COLO668 (cell line): Measurements from ENCODE around the gene SLC17A2.

ENCODE experiments used
- DNase-seq: peaks from one replicate; lab custom pipeline; 2025; ENCODE audit not compliant: unreplicated experiment; lab: John Stamatoyannopoulos, UW

SLC17A2 gene

DNA sequence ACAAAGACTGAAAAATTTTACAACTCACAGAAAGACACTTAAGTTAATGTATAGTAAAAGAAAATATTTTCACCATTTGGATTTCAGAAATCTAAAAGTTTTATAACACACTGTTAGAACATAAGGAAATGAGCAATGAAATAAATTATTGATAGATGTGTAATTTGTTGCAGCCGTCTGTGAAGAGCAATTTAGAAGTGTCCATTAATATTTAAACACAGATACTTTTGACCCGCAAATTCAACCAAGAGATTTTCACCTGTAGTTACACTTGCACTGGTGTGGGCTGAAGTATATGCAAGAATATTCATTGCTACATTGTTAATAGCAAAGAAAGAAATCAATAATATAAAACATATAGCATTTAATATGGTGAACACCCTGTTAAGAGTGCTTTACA lies 41.9 kb downstream of the SLC17A2 start:
- DNase-seq: no peak

DNA sequence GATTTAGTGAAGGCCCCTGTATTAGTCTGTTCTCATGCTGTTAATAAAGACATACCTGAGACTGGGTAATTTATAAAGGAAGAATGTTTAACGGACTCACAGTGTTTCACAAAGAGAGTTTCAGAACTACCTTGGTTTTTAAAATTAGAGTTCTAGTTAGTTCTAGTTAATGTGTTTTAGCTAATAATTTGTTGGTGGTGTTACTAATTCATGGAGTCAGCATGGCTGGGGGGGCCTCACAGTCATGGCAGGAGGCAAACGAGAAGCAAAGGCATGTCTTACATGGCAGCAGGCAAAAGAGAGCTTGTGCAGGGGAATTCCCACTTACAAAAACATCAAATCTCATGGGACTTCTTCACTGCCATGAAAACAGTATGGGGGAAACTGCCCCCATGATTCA lies 44.4 kb downstream of the SLC17A2 start:
- no peak for DNase-seq

DNA sequence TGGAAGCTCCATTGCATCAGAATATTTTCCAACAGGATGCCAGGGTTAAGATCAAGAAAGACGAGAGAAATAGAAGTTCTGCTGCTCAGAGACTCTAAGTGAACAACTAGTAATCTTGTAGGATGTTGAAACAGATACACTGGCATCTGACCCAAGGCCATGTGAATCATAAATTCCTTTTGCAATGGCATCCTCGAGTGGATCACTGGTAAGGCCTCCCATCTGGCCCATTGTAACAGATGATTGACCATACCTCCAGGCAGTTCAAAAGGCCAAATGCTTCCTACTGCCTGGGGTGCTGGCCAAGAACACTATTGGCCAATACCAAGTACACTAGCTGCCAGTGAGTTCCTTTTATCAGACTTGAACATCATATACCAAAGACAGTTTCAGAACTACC lies 46.5 kb downstream of the SLC17A2 start:
- DNase-seq: no peak

DNA sequence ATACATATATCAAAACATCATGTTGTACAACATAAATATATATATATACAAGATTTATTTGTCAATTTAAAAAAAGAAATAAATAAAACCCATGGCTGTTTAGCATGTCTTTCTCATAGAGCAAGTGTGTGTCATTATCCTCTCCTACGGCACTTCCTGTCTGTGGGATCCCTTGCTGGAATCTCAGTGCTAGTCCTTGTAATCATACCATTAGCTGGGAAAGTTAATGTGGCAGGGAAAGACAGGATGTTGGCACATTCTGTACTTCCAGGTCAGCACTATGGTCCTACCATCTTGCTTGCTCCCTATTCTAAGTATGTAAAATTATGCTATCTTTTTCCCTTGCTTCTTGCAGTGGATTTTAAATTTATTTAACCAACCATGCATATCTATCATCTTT lies 47.0 kb downstream of the SLC17A2 start:
- no peak for DNase-seq

- peak; percentile 49 for DNase-seq
Measured at GRCh38 chr6:25882051-25882496, 48.4 kb downstream of the SLC17A2 start.

- no peak for DNase-seq
Measured at GRCh38 chr6:25880601-25881000, 49.9 kb downstream of the SLC17A2 start.

DNA sequence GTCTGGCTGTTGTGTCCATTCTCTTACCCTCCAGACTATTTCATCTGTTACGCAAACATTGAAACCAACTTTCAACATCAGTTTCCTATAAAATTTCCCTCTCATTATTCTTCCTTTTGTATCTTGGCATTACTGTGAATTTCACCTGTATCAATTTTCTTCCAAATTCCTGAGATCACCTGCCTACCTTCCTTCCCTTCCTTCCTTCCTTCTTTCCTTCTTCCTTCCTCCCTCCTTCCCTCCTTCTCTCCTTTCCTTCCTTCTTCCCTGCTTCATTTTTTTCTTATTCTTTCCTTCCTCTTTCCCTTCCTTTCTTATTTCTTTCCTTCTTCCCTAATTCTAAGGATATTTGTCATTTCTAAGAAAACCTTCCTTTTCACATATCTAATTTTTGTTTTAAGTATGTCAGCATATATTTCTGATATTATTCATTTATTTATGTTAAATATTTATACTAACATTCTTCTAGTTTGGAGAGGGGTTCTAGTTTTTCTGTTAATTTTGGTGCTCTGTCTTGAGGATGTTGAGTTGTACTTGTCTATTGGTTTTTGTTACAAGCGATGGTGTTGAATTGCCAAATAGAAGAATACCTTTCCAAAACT lies 51.7 kb downstream of the SLC17A2 start:
- DNase-seq: no peak

- DNase-seq: no peak
Measured at GRCh38 chr6:25875926-25876602, 54.4 kb downstream of the SLC17A2 start.

DNA sequence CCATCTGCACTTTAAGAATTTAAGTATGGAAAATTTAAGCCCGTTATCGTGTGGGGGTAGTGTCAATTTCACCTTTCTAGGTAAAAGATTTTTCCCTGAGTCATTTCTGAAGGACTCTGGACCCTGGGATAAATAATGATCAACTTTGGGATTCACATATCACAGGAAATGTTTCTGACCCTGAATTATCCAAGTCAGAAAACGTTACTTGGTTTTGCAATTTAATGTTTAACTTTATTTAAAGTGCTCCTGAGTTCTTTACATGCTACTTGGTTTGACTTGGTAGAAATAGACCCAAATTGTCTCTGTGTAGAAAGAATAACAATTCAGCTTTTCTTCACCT lies 55.0 kb downstream of the SLC17A2 start:
- no peak for DNase-seq

- no peak for DNase-seq
Measured at GRCh38 chr6:25874822-25875562, 55.5 kb downstream of the SLC17A2 start.

DNA sequence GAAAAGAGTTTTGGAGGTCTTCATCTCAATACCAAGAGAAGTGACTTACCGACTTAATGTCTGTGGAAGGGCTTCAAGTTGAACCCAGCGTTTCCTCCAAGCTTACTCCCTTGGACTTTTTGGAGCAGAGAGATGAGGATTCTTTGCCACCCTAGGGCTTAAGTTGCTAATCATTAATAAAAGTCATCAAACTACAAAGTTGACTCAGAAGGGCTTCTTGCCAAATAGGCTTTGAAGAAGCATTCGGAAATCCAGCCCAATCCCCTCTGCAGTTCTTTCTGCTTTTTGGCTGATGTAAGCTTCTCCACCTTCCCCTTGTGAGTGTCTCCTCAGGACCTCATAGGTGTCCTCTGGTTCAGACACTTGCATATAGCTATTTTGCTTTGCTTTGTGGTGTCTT lies 56.4 kb downstream of the SLC17A2 start, which contains the start of gene SLC17A3:
TSS of gene SLC17A3 (minus strand) at position 126 of the 400 bp plus-strand sequence. CDS start 5,856 bp downstream, outside the sequence.
- DNase-seq: no peak

- DNase-seq: no peak
Measured at GRCh38 chr6:25872814-25873213, 57.7 kb downstream of the SLC17A2 start.

GRCh38 chr6:25869840-25870239 lies 60.7 kb downstream of the SLC17A2 start:
- DNase-seq: no peak

DNA sequence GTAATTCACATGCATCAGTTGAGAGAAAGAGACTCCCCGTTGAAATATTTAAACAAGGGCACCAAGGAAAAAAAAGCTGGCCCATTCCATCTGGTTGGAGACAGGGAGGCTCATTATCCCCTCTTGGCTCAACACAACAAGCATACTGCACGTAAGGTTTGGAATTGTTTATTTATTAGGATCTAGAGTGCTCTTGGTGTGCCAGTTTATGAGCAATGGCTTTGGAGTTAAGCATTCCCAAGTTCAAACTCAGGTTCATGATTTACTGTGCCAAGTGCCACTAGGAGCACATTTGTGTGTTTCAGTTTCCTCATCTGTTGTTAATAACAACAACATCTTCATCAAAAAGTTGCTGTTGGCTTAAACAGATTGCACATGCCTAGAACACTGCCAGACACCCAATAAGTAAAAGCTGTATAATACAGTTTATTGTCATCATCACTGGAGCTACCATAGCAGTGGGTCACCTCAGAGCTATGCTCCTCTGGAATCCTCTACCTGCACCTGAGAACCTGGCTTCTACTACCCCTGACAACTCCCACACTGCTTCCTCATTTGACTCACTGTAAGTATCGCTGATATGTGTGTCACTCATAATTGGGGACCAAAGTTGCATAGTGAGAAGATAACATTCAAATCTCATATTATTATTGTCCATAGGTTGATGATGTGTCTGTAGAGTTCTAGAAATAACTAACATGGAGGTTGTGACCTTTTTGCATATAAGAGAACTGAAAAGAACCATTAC lies 61.9 kb downstream of the SLC17A2 start:
- no peak for DNase-seq

DNA sequence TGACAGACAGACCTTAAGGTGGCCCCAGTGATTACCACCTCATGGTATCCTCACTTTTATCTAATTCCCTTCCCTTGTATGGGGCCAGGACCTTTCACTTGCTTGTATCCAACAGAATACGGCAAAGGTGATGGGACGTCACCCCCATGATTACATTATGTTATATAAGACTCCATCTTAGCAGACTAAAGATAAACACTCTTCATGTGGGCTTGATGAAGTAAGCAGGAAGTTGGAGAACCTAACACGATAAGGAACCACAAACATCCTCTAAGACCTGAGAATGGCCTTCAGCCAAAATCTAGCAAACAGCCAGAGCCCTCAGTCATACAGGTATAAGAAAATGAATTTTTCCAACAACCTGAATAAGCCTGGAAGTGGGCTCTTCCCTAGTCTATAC lies 64.5 kb downstream of the SLC17A2 start:
- DNase-seq: no peak

- no peak for DNase-seq
Measured at GRCh38 chr6:25863360-25863759, 67.1 kb downstream of the SLC17A2 start.
